HG02970 (cell line): ENCODE data around the gene ZNF609.
A peak's percentile ranks its signal among the peaks of the same experiment; 100 is the strongest.

ENCODE experiments used
- ATAC-seq: cut with Tn5 transposase; IDR thresholded peaks from one replicate; pipeline ENCODE4 v1.9.1; 2021; ENCODE audit warnings: mild to moderate bottlenecking, moderate library complexity, moderate number of reproducible peaks; ENCODE audit not compliant: unreplicated experiment, low FRiP score

ZNF609 gene

GRCh38 chr15:64686130-64686735 lies 225.9 kb downstream of the ZNF609 start:
- ATAC-seq, result no peak

DNA sequence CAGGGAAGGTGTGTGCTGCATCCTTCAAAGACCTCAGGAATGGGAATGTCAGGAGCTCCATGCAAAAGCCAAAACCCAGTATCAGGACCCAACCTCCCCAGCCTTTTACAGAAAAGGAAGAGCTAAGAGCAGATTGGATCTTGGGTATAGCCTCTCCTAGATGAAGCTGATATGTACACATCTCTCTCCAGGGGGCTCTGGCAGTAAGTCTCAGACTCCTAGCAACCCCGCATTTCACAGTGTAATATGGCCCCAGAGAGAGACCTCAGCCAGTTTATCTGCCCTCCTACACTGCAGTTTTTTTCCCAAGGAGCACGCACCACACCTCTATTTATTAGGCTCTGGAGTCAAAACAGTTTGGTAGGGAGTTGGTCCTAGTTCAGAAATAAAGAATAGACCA lies 226.8 kb downstream of the ZNF609 start:
- ATAC-seq, result no peak

- no peak for ATAC-seq
Observed at GRCh38 chr15:64687688-64688087, 227.3 kb downstream of the ZNF609 start.

GRCh38 chr15:64688770-64689169 lies 228.4 kb downstream of the ZNF609 start:
- no peak for ATAC-seq

DNA sequence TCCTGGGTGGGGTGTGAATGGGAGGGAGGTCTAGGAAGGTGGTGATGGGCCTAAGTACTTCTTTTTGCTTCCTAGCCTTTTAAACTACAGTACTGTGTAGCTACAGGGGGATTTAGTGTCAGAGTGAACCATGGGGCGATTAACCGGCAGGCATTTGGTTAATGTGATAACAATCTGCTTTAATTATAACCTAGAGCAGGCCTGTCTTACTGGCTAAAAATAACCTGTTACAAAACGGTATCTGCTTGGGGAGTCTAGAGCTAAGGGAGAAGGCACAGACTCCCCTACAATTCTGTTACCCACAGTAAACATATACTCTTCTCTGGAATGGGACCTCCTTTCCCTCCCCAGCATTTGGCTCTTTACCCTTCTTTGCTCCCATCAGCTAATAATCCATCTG lies 229.6 kb downstream of the ZNF609 start:
- ATAC-seq, result no peak

DNA sequence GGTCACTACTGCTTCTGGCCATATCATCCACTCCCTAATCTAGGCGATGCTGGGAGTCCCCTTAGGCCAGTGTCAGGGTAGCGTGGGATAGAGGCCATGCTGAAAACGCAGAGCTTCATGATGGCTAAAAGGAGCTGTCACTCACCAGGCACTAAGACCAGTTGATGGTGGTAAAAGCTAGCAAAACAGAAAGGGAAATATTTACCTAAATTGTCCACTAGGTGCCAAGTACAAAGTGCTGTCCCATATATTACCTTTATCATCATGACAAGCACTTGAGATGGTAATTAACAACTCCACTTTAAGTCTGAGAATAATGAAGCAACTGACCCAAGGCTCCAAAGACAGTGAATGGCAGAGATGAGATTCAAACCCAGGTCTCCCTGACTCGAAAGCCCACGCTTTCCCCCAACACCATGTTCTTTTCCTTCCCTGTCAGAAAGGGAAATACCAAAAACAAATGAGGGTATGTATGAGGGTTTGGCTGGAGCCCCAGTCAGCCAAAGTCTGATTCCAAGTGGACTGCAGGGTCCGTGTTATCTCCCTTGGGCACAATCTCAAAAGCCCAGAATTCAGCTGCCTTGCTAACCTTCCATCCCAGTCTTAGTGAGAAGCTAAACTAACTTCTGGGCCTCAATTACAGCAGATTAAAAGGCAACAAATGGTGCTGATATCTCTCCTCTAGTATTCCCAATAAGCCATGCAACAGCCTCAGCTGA lies 230.4 kb downstream of the ZNF609 start:
- ATAC-seq, result no peak

DNA sequence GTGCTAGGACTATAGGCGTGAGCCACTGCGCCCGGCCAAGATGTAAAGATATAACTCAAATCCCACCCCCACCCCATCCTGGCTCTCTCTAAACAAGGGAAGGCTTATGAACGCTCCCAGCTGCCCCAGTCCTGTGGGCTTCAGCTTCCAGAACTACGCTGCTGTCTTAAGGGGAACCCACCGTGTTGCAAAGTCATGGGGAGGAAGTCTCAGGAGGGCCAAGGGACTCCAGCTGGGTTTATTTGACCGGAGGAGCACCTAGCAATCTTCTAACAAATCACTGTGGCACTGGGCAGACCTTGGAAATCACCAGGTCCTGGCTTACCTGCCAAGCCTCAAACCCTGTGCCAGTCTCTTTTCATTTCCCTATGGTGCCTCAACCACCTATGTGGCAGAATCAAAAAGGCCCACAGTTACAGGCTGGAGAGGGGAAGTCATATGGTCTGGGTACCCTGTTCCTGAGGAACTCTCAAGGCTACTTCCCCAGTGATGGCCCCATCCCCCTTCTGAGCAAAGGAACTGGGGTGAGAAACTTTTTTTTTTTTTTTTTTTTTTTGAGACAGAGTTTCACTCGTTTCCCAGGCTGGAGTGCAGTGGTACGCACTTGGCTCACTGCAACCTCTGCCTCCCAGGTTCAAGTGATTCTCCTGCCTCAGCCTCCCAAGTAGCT lies 231.7 kb downstream of the ZNF609 start:
- no peak for ATAC-seq

DNA sequence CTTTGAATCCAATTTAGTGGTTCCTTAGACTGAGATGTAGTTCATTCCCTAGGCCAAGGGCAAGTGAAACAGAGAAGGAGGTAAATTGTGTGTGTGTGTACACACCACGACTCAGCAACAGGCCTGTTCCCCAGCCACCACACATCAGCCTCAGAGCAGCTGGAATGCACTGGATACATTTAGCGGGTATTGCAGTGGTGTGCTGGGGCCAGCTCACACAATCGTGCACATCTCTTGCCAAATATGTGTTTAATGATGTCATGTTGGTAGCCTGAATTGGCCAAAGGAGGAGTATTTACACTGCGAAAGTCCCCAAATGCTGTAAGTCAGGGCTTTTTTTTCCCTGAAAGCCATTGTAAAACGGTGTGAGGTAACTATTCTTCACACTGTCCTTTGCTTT lies 232.8 kb downstream of the ZNF609 start:
- no peak for ATAC-seq

DNA sequence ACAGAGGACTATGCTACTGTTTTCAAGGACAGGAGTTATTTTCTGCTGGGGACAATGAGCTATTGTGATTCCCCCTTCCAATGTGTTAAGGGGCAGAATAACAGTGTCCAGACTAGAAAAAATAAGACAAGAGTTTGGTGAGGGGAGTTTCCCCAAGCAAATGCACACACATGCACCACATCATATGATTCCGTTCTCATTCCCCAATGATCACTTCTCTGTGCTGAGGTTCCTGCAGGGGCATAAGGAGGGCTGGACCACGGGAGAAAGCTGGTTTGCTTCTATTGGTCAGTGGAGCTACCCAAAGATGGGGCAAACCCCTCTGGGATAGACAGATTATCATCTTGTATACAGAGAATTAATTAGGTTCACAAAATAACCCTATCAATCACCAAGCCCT lies 234.4 kb downstream of the ZNF609 start:
- no peak for ATAC-seq

DNA sequence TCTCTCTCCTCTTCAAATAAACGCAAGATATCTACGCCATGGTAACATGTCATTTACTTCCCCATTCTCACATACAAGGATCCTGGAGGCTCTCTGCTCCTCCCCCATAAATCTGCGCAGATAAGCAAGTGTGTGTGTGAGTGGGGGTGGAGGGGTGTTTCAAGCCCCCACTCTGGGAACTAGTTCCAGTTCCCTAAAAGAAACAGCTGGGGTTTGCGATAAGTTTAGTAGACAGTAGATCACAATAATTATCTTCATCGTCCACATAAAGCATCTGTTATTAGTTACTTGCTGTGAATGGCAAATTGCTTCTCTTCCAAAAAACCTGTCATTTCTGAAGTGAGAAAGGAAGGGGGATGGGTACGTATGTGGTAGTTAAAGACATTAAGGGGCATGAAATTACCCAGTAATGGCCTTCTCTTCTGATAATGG lies 235.2 kb downstream of the ZNF609 start:
- ATAC-seq, result no peak

DNA sequence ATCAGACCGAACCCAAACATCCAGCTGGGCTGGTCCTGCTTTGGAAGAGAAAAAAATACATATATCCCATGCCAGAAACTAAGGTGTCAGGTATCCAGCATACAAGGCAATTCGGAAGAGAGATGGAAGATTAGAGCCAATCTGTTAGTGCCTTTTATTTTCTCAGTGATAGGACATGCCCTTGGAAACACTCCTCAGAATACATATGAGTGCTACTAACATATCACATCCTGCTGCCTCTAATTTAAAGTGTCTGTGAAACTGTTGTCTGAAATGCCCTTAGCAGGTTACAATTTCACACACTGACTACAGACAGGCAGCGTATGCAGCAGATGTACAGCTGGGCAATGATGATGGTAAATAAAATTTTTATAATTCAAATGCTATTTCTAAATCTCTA lies 236.1 kb downstream of the ZNF609 start:
- no peak for ATAC-seq

DNA sequence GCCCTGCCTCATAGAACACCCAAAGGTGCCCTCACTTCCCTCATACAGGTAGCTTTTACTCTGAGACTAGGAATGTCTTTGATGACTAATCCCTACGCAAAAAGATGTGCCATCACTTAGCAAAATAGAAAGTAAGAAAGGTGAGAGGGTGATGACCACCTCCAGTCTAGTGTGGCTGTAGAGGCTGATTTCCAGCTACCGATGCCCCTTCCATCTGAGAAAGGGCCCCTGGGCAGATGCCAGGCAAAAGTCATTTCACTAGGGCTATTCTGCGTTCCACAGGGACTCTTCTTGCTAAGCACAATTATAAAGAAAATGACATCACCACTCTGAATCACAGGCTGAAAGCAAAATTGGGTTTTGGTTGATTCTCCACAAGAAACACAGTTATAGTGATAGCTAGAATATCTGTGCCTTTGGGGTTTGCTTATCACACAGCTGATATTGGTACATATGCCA lies 237.6 kb downstream of the ZNF609 start:
- no peak for ATAC-seq

DNA sequence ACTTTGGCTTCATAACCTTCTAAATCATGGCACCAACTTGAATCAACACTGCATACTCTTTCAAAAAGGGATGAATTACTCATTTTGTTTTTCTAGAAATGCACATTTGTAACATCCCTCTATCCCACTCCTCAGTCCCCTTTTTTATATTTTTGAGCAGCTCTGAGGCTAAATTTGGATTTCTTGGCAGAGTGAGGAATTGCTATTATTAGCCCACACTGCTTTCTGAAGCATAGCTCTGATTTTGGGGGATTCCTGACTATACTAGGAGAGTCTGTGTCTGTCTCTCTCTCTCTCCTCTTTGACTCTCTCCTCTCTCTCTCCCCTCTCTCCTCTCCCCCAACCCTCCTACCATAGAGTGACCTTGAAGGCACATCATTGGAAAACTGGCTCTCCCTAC lies 238.4 kb downstream of the ZNF609 start:
- no peak for ATAC-seq

DNA sequence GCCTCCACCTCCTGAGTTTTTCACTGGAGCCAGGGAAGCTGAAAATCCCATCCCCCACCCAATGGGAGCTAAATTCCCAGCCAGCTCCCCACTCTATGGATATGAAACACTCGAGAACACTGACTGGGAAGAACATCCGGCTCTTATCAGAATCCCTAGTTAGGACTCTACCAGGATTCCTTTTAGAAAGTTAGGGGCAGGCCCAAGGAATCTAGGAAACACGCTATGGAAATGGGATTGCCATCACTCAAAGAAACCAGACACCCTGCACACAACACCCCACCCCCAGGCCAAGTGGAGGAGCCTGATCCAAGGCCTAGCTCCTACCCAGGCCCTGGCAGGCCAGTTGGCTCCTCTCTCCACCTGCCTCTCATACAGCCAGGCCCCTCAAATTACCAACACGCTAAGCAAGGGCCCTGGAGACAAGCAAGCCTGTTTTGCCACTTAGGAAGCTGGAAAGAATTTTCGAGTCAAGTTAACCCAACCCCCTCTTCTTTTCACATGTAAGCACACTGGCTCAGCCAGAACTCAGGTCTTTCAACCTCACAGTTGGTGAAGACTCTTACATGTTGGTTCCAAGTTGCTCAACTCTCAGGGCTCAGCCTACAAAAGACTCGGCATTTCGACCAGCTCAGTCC lies 239.5 kb downstream of the ZNF609 start:
- no peak for ATAC-seq

- ATAC-seq, result no peak
Observed at GRCh38 chr15:64701051-64701450, 240.7 kb downstream of the ZNF609 start.

DNA sequence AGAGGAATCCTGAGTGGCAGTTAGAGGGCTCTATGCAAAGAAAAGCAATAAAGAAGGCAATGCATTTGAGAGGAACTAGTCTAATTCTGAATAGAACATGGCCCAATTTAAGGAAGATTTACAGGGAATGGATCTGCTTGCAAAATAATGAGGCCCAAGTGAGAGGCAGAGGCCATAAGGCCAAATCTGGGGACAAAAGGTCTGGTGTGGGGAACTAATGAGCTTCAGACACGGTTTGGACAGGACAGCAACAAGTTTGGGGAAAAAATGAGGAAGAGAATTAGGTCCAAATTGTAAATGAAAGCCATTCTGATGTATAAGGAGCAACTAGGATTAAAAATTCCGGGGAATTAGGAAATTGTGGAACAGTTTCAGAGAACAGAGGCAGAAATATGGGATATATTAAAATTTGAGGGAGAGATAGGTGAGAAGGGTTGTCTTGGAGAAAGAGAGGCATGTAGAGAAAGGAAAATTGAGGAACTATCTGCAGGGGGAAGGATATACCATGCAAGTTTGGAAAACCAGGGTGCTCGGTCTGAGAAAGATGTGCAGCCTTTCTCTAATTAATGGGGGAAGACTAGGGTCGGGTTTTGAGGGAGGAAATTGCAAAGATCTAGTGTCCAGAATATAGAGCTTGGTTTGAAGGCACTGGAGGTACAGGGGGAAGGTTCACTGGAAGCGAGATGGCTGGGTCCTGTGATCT lies 241.3 kb downstream of the ZNF609 start:
- no peak for ATAC-seq

- peak; percentile 71 for ATAC-seq
Observed at GRCh38 chr15:64702816-64703631, 242.6 kb downstream of the ZNF609 start.

GRCh38 chr15:64703632-64703959 lies 243.2 kb downstream of the ZNF609 start:
- no peak for ATAC-seq

DNA sequence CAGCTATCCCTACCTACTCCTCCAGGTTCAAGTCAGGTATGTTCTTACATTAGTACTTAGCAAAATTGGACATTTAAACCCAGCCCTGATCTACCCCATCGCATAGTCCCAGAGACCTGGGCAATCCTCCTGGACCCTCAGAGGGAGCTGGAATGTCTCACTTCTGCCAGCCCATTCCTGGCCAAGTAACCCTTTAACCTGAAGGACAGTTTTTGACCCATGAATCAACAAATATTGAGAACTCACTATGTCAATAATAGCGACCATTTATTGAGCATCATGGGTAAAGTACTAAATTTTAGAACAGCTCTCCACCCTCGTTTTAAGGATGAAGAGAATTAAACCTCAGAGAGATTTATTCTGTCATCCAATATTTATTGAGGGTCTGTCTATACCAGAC lies 244.6 kb downstream of the ZNF609 start:
- ATAC-seq, result no peak
